HG02981 (cell line): ENCODE data around the gene C10orf71.

Experiments
- ATAC-seq: cut with Tn5 transposase; IDR thresholded peaks from one replicate; pipeline ENCODE4 v1.9.1; 2021; ENCODE audit warnings: mild to moderate bottlenecking, moderate library complexity; ENCODE audit not compliant: unreplicated experiment

Gene C10orf71

DNA sequence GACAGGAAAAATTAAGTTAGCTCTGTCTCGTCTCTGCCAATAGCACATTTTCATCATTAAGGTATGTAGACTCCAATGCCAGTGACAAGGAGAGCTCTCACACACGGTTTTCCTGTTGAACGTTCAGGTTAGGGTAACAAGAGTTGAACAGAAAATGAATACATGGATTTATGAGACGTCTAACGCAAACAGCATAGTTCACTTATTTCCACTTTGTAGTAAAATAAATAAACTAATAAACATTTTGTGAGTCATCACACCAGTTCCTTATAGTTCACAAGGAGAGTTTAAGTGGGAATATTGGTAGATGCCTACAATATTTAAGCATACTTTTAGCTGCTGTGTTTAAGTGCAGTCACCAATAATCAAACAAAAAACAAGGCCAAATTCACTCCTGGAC lies 75.8 kb downstream of the C10orf71 start:
- no peak for ATAC-seq

- no peak for ATAC-seq
Observed at GRCh38 chr10:49375611-49376010, 76.6 kb downstream of the C10orf71 start.
